WTC11 (cell line): ENCODE measurements around the gene USP47. TPM values are rescaled to one million over a fixed set of nuclear protein-coding genes. Genes with fewer than 3 reads are reported as not detected.

Source experiments
- ATAC-seq: fragments of 200-7000 bp; cut with Tn5 transposase; 2 replicates; pipeline ENCODE4 v1.10.0; 2021; ENCODE audit warnings: mild to moderate bottlenecking, moderate library complexity
- CTCF ChIA-PET: fragments of 300-600 bp; sonication (Branson Sonifier 250); formaldehyde crosslinking; loops from one replicate; lab custom pipeline; 2021; ENCODE audit warnings: antibody characterized with exemption; lab: Charles Lee
- POLR2A ChIA-PET: fragments of 350-600 bp; sonication (Branson Sonifier 250); formaldehyde crosslinking; loops from one replicate; lab custom pipeline; 2021; ENCODE audit warnings: antibody characterized with exemption; lab: Charles Lee
- DNase-seq: peaks from one replicate; pipeline ENCODE4 v3.0.0; 2021; ENCODE audit warnings: low spot score
- H3K27ac Mint-ChIP-seq: 2 replicates; pipeline ENCODE4 v1.8.0; 2021; ENCODE audit warnings: mixed read lengths
- H3K27me3 Mint-ChIP-seq: 2 replicates; pipeline ENCODE4 v1.8.0; 2021; ENCODE audit warnings: low read depth, mild to moderate bottlenecking, moderate library complexity, mixed read lengths
- H3K36me3 Mint-ChIP-seq: 2 replicates; pipeline ENCODE4 v1.8.0; 2021; ENCODE audit warnings: mixed read lengths
- H3K4me1 Mint-ChIP-seq: 2 replicates; pipeline ENCODE4 v1.8.0; 2022; ENCODE audit warnings: mixed read lengths
- H3K4me3 Mint-ChIP-seq: 2 replicates; pipeline ENCODE4 v1.8.0; 2021; ENCODE audit warnings: mild to moderate bottlenecking, moderate library complexity, mixed read lengths
- H3K9me3 Mint-ChIP-seq: 2 replicates; pipeline ENCODE4 v1.8.0; 2021; ENCODE audit warnings: mixed read lengths
- CREB1 ChIP-seq: sonication (generic); formaldehyde crosslinking; IDR thresholded peaks from 2 replicates; pipeline ENCODE4 v1.8.0; 2023; ENCODE audit warnings: mild to moderate bottlenecking, missing genetic modification reagents
- CREM ChIP-seq: sonication (generic); formaldehyde crosslinking; IDR thresholded peaks from 2 replicates; pipeline ENCODE4 v1.8.1; 2022; ENCODE audit warnings: mild to moderate bottlenecking, missing genetic modification reagents, moderate library complexity
- ELF4 ChIP-seq: sonication (generic); formaldehyde crosslinking; IDR thresholded peaks from 2 replicates; pipeline ENCODE4 v1.8.1; 2022; ENCODE audit warnings: low read depth, mild to moderate bottlenecking, moderate library complexity, missing genetic modification reagents
- FOXJ3 ChIP-seq: sonication (generic); formaldehyde crosslinking; IDR thresholded peaks from 2 replicates; pipeline ENCODE4 v1.9.0; 2021; ENCODE audit warnings: missing genetic modification reagents, mild to moderate bottlenecking, borderline replicate concordance
- GABPB1 ChIP-seq: sonication (generic); formaldehyde crosslinking; IDR thresholded peaks from 2 replicates; pipeline ENCODE4 v1.8.1; 2023; ENCODE audit warnings: mild to moderate bottlenecking, missing genetic modification reagents
- NFE2L1 ChIP-seq: sonication (generic); formaldehyde crosslinking; IDR thresholded peaks from 2 replicates; pipeline ENCODE4 v1.8.1; 2023; ENCODE audit warnings: missing genetic modification reagents
- NFYB ChIP-seq: sonication (generic); formaldehyde crosslinking; conservative IDR thresholded peaks from 2 replicates; pipeline ENCODE4 v1.8.0; 2022; ENCODE audit warnings: low read depth, missing genetic modification reagents
- PRRX2 ChIP-seq: fragments of 250-450 bp; sonication (Bioruptor Pico); IDR thresholded peaks from 2 replicates; pipeline ENCODE4 v1.8.0; 2021; ENCODE audit warnings: mild to moderate bottlenecking
- SMAD3 ChIP-seq: sonication (generic); formaldehyde crosslinking; IDR thresholded peaks from 2 replicates; pipeline ENCODE4 v1.8.0; 2022; ENCODE audit warnings: missing genetic modification reagents, mild to moderate bottlenecking, borderline replicate concordance
- SMAD4 ChIP-seq: sonication (generic); formaldehyde crosslinking; IDR thresholded peaks from 2 replicates; pipeline ENCODE4 v1.8.0; 2022; ENCODE audit warnings: mild to moderate bottlenecking, missing genetic modification reagents
- SP1 ChIP-seq: sonication (generic); formaldehyde crosslinking; conservative IDR thresholded peaks from 2 replicates; pipeline ENCODE4 v1.8.1; 2022; ENCODE audit warnings: missing genetic modification reagents
- TP53 ChIP-seq: sonication (generic); formaldehyde crosslinking; IDR thresholded peaks from 2 replicates; pipeline ENCODE4 v1.8.1; 2023; ENCODE audit warnings: mild to moderate bottlenecking, missing genetic modification reagents
- ZNF219 ChIP-seq: sonication (generic); formaldehyde crosslinking; IDR thresholded peaks from 2 replicates; pipeline ENCODE4 v1.8.0; 2023; ENCODE audit warnings: missing genetic modification reagents, mild to moderate bottlenecking, borderline replicate concordance
- ZNF317 ChIP-seq: sonication (generic); formaldehyde crosslinking; IDR thresholded peaks from 2 replicates; pipeline ENCODE4 v1.8.1; 2023; ENCODE audit warnings: low read depth, mild to moderate bottlenecking, moderate library complexity, missing genetic modification reagents, borderline replicate concordance
- ZNF416 ChIP-seq: fragments of 250-450 bp; sonication (Bioruptor Pico); IDR thresholded peaks from 2 replicates; pipeline ENCODE4 v1.9.0; 2021; ENCODE audit warnings: mild to moderate bottlenecking, inconsistent platforms
- ZNF671 ChIP-seq: fragments of 250-450 bp; sonication (Bioruptor Pico); IDR thresholded peaks from 2 replicates; pipeline ENCODE4 v1.8.0; 2021; ENCODE audit warnings: mild to moderate bottlenecking
- total RNA-seq: library from RNA; stranded (reverse); gene quantifications from 3 replicates; pipeline ENCODE4 v1.2.3, GENCODE V29; 2021
- TF ChIP-seq, protein P1 (sequence below): sonication (generic); formaldehyde crosslinking; IDR thresholded peaks from 2 replicates; pipeline ENCODE4 v1.8.1; 2022; ENCODE audit warnings: mild to moderate bottlenecking, missing genetic modification reagents, moderate library complexity, borderline replicate concordance
- TF ChIP-seq, protein P2 (sequence below): sonication (generic); formaldehyde crosslinking; IDR thresholded peaks from 2 replicates; pipeline ENCODE4 v1.8.1; 2023; ENCODE audit warnings: mild to moderate bottlenecking, moderate library complexity, missing genetic modification reagents
- TF ChIP-seq, protein P3 (sequence below): sonication (generic); formaldehyde crosslinking; conservative IDR thresholded peaks from 2 replicates; pipeline ENCODE4 v1.8.1; 2022; ENCODE audit warnings: mild to moderate bottlenecking, missing genetic modification reagents
- TF ChIP-seq, protein P4 (sequence below): sonication (generic); formaldehyde crosslinking; IDR thresholded peaks from 2 replicates; pipeline ENCODE4 v1.8.1; 2022; ENCODE audit warnings: mild to moderate bottlenecking, moderate library complexity, missing genetic modification reagents
- TF ChIP-seq, protein P5 (sequence below): fragments of 250-450 bp; sonication (Bioruptor Pico); IDR thresholded peaks from 2 replicates; pipeline ENCODE4 v1.9.0; 2021; ENCODE audit warnings: mild to moderate bottlenecking
- TF ChIP-seq, protein P6 (sequence below): sonication (generic); formaldehyde crosslinking; IDR thresholded peaks from 2 replicates; pipeline ENCODE4 v1.8.0; 2023; ENCODE audit warnings: missing genetic modification reagents, mild to moderate bottlenecking, borderline replicate concordance

Gene USP47
- total RNA-seq, 1 experiment from 2014 or later = 19.7 TPM

DNA sequence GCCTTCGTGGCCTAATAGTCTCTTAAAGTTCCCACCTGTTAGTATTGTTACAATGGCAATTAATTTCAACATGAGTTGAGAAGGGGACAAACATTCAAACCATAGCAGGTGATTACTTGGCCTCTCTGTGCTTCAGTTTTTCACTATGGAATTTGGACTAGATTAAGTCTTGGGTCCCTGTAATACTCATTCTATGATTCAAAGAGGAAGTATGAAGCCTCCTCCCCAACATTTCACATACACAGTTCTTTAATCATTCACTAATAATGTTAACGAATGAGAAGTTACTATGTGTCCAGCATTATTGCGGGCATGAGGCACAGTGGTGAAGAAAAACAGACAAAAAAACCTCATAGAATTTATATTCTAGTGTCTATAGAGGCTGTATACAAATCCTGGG lies 19.9 kb upstream of the USP47 start (continued):
- TF ChIP-seq, protein P1, sequence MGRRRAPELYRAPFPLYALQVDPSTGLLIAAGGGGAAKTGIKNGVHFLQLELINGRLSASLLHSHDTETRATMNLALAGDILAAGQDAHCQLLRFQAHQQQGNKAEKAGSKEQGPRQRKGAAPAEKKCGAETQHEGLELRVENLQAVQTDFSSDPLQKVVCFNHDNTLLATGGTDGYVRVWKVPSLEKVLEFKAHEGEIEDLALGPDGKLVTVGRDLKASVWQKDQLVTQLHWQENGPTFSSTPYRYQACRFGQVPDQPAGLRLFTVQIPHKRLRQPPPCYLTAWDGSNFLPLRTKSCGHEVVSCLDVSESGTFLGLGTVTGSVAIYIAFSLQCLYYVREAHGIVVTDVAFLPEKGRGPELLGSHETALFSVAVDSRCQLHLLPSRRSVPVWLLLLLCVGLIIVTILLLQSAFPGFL (CRISPR knock-in tag) = no peak
- TF ChIP-seq, protein P2, sequence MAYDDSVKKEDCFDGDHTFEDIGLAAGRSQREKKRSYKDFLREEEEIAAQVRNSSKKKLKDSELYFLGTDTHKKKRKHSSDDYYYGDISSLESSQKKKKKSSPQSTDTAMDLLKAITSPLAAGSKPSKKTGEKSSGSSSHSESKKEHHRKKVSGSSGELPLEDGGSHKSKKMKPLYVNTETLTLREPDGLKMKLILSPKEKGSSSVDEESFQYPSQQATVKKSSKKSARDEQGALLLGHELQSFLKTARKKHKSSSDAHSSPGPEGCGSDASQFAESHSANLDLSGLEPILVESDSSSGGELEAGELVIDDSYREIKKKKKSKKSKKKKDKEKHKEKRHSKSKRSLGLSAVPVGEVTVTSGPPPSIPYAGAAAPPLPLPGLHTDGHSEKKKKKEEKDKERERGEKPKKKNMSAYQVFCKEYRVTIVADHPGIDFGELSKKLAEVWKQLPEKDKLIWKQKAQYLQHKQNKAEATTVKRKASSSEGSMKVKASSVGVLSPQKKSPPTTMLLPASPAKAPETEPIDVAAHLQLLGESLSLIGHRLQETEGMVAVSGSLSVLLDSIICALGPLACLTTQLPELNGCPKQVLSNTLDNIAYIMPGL (CRISPR knock-in tag) = no peak
- TF ChIP-seq, protein P3, sequence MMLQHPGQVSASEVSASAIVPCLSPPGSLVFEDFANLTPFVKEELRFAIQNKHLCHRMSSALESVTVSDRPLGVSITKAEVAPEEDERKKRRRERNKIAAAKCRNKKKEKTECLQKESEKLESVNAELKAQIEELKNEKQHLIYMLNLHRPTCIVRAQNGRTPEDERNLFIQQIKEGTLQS (CRISPR knock-in tag) = no peak
- no peak for TF ChIP-seq CREM
- TF ChIP-seq, all 79 proteins: peak for 0

DNA sequence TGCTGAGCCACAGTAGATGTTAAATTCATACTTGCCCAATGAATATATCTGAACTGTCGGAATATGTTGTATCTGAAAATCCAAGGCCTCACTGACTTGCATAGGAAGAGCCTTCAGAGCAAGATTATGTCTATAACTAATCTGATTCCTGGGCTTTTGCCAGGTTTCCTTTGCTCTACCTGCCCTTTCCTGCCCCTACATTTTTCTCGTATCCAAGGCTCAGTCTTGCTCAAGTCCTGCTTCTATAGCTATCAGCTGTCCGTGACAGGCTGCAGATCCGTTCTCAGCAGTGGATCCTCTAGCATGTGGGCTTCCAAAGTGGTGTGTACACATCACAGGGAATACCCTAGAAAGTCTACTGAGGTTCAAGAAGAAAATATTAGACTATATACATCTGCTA lies 18.8 kb upstream of the USP47 start:
- Mint-ChIP-seq H3K27ac (no peak overlapping the region), H3K4me1 (no peaks in the 10 kb centered on the region), H3K9me3 (peaks cover 24% of the 10 kb centered on the region), H3K4me3 (no peak overlapping the region), H3K36me3 (peaks cover 5% of the 10 kb centered on the region; the same call in 1 of the 2 replicates), H3K27me3 (peaks cover 7% of the 10 kb centered on the region)
- DNase-seq (no peak), ATAC-seq (no peak)
- TF ChIP-seq FOXJ3 (CRISPR knock-in tag) = no peak
- TF ChIP-seq ZNF416 (CRISPR knock-in tag) = no peak
- no peak for TF ChIP-seq TP53
- TF ChIP-seq PRRX2 (CRISPR knock-in tag) = no peak
- TF ChIP-seq ZNF671 = no peak
- no peak for TF ChIP-seq ELF4 (CRISPR knock-in tag)
- TF ChIP-seq SP1 (CRISPR knock-in tag) = no peak
- TF ChIP-seq NFYB = no peak
- TF ChIP-seq ZNF317 (CRISPR knock-in tag) = no peak
- no peak for TF ChIP-seq GABPB1 (CRISPR knock-in tag)
- TF ChIP-seq, protein P4, sequence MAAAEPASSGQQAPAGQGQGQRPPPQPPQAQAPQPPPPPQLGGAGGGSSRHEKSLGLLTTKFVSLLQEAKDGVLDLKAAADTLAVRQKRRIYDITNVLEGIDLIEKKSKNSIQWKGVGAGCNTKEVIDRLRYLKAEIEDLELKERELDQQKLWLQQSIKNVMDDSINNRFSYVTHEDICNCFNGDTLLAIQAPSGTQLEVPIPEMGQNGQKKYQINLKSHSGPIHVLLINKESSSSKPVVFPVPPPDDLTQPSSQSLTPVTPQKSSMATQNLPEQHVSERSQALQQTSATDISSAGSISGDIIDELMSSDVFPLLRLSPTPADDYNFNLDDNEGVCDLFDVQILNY (CRISPR knock-in tag) = no peak
- TF ChIP-seq SMAD4 (CRISPR knock-in tag) = no peak
- no peak for TF ChIP-seq CREB1 (CRISPR knock-in tag)
- TF ChIP-seq SMAD3 (CRISPR knock-in tag) = no peak
- TF ChIP-seq NFE2L1 (CRISPR knock-in tag) = no peak
- TF ChIP-seq ZNF219 = no peak
- TF ChIP-seq, protein P2 (CRISPR knock-in tag) = no peak
- TF ChIP-seq, protein P5, sequence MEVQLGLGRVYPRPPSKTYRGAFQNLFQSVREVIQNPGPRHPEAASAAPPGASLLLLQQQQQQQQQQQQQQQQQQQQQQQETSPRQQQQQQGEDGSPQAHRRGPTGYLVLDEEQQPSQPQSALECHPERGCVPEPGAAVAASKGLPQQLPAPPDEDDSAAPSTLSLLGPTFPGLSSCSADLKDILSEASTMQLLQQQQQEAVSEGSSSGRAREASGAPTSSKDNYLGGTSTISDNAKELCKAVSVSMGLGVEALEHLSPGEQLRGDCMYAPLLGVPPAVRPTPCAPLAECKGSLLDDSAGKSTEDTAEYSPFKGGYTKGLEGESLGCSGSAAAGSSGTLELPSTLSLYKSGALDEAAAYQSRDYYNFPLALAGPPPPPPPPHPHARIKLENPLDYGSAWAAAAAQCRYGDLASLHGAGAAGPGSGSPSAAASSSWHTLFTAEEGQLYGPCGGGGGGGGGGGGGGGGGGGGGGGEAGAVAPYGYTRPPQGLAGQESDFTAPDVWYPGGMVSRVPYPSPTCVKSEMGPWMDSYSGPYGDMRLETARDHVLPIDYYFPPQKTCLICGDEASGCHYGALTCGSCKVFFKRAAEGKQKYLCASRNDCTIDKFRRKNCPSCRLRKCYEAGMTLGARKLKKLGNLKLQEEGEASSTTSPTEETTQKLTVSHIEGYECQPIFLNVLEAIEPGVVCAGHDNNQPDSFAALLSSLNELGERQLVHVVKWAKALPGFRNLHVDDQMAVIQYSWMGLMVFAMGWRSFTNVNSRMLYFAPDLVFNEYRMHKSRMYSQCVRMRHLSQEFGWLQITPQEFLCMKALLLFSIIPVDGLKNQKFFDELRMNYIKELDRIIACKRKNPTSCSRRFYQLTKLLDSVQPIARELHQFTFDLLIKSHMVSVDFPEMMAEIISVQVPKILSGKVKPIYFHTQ (CRISPR knock-in tag) = no peak
- TF ChIP-seq, protein P6, sequence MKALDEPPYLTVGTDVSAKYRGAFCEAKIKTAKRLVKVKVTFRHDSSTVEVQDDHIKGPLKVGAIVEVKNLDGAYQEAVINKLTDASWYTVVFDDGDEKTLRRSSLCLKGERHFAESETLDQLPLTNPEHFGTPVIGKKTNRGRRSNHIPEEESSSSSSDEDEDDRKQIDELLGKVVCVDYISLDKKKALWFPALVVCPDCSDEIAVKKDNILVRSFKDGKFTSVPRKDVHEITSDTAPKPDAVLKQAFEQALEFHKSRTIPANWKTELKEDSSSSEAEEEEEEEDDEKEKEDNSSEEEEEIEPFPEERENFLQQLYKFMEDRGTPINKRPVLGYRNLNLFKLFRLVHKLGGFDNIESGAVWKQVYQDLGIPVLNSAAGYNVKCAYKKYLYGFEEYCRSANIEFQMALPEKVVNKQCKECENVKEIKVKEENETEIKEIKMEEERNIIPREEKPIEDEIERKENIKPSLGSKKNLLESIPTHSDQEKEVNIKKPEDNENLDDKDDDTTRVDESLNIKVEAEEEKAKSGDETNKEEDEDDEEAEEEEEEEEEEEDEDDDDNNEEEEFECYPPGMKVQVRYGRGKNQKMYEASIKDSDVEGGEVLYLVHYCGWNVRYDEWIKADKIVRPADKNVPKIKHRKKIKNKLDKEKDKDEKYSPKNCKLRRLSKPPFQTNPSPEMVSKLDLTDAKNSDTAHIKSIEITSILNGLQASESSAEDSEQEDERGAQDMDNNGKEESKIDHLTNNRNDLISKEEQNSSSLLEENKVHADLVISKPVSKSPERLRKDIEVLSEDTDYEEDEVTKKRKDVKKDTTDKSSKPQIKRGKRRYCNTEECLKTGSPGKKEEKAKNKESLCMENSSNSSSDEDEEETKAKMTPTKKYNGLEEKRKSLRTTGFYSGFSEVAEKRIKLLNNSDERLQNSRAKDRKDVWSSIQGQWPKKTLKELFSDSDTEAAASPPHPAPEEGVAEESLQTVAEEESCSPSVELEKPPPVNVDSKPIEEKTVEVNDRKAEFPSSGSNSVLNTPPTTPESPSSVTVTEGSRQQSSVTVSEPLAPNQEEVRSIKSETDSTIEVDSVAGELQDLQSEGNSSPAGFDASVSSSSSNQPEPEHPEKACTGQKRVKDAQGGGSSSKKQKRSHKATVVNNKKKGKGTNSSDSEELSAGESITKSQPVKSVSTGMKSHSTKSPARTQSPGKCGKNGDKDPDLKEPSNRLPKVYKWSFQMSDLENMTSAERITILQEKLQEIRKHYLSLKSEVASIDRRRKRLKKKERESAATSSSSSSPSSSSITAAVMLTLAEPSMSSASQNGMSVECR (CRISPR knock-in tag) = no peak
- ChIA-PET POLR2A (no interaction called here), CTCF (no interaction called here)
